ENCODE results near the gene CDO1.

DNA sequence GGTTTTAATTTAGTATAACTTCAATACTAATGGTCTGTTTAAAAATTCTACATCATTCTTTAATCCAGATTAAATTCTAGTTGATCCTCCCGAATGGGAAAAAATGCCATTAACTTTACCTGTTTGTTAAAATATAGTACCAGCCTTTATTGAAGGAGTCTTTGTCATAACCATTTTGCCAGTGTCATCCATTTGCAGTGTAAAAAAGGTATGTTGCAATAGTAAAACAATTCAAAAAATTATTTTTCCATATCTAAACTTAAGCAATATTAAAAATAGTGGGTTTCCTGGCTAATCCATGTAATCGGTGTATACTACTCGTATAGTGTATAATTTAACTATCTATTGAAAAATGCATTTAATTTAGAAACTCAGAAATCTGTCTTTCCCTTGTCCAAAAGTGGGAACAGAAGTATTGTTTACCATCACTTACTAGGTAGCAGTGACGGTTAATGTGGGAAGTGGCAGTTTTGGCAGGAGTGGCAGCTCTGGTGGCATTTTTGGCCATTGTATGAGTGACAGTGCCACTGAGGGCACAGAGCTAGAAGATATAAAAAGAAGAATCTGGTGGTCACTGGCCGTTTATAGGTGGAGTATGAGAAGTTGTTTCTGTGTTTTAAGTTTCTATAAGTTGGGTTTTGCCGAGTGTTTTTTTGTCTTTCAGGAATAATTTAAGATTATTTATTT, 27.1 kb upstream of the CDO1 start:
- TF ChIP-seq, protein P1, sequence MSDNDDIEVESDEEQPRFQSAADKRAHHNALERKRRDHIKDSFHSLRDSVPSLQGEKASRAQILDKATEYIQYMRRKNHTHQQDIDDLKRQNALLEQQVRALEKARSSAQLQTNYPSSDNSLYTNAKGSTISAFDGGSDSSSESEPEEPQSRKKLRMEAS (IDR thresholded peaks at IDR 0.05), result no peak
- TF ChIP-seq SP1 (IDR thresholded peaks at IDR 0.05; ENCODE audit: low read depth), result no peak
- TF ChIP-seq, protein P2, sequence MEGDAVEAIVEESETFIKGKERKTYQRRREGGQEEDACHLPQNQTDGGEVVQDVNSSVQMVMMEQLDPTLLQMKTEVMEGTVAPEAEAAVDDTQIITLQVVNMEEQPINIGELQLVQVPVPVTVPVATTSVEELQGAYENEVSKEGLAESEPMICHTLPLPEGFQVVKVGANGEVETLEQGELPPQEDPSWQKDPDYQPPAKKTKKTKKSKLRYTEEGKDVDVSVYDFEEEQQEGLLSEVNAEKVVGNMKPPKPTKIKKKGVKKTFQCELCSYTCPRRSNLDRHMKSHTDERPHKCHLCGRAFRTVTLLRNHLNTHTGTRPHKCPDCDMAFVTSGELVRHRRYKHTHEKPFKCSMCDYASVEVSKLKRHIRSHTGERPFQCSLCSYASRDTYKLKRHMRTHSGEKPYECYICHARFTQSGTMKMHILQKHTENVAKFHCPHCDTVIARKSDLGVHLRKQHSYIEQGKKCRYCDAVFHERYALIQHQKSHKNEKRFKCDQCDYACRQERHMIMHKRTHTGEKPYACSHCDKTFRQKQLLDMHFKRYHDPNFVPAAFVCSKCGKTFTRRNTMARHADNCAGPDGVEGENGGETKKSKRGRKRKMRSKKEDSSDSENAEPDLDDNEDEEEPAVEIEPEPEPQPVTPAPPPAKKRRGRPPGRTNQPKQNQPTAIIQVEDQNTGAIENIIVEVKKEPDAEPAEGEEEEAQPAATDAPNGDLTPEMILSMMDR (IDR thresholded peaks at IDR 0.05 in 2 of 3, conservative IDR thresholded peaks at IDR 0.05 in 1 of 3; ENCODE audit: borderline replicate concordance in 1 of 3, insufficient read depth in 1 of 3, low read depth in 2 of 3, low read length in 2 of 3), result no peak
